C1 segment of cervical spinal cord (tissue), 14 donors: ENCODE measurements around the gene KRTAP5-7.

Experiments used
- DNase-seq, 14 donors: peaks; one replicate each; lab custom pipeline; 2025; lab: John Stamatoyannopoulos, UW

KRTAP5-7 gene

DNA sequence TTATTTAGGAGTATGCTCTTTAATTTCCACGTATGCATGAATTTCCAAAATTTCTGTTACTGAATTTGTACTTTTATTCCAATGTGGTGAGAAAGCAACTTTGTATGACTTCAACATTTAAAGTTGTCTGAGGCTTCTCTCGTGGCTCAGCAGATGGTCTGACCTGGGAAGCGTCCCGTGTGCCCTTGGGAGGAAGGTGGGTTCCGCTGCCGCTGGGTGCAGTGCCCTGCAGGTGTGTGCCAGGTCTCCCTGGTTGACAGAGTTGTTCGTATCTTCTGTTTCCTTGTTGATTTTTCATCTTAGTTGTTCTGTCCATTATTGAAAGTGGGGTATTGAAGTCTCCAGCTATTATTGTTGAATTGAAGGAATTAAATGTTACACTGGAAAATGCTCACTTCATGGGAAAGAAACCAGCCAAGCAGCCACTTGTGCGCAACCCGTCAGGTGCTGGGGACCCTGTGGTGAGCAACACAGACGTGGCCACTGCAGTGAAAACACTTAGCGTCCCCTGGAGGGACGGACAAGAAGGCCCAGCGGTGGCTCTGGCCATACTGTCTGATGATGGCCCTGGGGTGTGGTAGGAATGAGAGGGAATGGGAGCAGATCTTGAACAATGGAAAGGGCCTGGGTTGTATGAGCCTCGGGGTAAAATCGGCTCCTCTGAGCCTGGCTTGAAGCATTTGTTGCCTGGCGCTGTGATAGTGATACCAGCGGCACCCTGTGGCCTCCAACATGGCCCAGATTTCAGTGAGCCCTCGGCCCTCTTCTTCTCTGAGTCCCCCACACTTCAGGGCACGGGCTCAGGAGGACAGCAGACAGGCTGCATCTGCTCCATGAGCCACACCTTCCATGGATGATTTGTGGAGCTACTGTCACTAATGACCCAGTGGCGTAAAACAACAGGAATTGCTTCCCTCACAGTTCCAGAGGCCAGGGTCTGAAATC, 31.5 kb upstream of the KRTAP5-7 start:
- no peak for DNase-seq

DNA sequence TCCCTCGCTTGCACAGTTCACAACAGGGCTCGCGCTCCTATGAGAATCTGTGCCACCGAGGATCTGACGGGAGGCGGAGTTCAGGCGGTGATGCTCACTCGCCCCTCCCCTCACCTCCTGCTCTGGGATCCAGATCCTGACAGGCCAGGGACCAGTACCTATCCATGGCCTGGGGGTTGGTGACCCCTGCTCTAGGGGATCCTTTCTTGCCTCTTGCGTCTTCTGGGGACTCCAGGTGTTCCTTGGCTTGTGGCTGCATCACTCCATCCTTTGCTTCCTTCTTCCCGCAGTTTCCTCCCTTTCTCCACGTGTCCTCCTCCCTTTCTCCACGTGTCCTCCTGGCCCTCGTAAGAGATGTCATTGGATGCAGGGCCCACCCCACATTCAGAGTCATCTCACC, 30.6 kb upstream of the KRTAP5-7 start:
- no peak for DNase-seq

DNA sequence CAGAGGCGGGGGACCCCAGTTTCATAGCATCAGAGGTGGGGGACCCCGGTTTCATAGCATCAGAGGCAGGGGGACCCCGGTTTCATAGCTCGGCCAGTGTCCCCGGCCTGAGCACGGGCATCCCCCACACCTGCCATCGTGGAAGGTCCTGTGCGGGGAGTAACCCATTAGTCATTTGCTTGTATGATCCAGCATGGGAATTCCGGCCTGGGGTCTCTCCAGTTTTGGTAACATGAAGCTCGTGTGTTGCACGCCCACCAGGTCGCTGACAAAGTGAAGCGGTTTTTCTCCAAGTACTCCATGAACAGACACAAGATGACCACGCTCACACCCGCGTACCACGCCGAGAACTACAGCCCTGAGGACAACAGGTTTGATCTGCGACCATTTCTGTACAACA, 29.0 kb upstream of the KRTAP5-7 start:
- DNase-seq = no peak

DNA sequence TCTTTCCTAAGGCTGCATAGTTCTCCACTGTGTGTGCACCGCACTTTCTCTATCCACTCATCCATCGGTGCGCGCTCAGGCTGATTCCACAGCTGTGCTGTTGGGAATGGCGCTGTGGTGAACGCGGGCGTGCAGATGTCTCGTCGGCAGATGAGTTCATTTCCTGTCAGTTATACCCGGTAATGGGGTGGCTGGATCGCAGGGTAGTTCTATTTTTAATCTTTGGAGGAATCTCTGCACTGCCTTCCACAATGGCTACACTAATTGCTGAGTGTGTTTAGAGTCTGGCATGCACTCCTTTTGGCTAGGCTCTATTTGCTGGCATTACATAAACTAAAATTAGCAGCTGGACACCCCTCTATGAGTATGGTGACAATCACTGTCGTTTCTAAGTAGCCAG, 27.9 kb upstream of the KRTAP5-7 start:
- no peak for DNase-seq

DNA sequence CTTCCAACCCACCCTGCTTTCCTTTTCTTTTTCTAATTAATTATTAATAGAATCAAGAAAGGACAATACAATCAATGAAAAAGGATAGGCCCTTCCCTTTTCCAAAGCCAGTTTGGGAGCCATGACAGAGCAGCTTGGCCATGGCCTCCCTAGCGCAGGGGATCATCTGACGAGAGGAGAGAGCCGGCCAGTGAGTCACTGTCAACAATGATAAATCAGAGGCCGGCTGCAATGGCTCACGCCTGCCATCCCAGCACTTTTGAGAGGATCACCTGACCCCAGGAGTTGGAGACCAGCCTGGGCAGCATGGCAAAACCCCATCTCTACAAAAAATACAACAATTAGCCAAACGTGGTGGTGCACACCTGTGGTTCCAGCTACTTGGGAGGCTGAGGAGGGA, 27.5 kb upstream of the KRTAP5-7 start:
- peak in 1 of 14 donors; percentile 10 for DNase-seq

DNA sequence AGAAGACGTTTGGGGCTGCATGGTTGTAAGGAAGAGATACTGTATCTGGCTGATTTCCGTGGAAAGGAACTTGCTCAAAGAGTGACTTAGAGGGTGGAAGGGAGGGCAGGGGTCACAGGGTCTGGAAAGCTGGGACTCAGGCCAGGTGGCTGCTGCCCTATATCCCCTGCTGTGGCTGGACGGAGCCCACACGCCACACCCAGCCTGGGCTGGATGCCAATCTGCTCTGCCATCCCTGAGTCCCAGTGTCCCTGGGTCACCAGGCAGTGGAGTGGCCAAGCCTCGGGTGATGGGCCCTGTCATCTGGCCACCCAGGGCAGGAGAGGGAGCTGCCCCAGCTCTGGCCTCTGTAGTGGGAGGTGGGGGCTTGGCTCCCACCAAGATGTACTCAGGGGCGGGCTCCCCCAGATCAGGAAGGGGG, 26.5 kb upstream of the KRTAP5-7 start:
- peak in 5 of 14 donors; percentile 4 to 26 (median 10) for DNase-seq

DNA sequence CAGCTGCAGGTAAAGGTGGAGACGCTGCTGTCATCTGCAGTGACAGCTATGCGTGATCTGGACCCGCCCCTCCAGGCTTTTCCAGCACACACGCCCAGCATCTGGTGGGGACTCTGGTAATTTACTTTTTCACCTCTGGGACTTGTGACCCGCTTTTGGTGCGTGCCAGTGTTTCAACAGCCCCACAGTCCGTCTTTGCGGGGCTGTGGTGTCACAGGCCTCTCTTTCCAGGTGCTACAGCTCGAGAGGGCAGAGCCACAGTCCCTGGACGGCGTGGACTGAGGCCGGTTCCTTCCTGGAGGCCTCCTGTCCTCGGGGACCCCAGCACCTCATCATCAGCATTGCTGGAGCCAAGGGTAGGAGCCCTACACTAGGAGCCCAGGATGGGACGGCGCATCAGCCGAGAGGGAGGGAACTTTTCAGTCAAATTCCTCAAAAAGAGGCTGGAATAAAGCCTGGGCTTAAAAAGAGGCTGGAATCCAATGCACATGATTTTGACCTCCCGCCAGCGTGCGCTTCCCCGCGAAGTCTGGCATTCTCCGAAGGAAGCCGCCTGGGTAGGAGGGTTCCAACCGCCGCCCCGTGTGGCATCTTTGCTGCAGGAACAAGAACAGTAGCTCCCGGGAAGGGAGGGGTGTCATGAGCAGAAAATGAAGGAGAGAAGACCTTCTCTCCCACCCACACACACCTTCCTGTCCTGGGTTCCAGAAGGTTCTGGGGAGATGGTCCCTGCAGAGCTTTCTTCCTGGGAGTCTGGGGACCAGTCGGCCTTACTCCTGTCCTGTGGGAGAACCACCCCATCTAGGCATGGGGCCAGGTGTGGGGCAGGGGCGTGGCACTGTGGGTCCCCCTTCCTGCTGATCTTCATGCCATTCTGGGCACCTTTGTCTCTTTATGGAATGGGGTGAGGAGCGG, 25.7 kb upstream of the KRTAP5-7 start:
- no peak for DNase-seq

DNA sequence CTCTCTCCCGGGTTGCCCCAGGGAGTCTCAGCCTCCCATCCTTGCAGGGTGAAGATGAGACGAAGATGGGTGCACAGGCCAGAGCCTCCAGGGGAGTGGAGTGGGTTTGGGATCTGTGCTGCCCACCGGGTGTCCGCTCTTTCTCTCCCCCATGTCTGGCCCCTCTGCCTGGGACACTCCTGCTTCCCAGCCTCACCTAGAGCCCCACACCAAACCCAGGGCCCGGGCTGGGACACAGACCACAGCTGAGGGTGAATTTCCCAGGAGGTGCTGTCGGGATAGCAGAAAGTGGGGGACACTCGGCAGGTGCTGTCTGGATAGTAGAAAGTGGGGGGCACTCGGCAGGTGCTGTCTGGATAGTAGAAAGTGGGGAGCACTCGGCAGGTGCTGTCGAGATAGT, 25.0 kb upstream of the KRTAP5-7 start:
- DNase-seq = no peak

DNA sequence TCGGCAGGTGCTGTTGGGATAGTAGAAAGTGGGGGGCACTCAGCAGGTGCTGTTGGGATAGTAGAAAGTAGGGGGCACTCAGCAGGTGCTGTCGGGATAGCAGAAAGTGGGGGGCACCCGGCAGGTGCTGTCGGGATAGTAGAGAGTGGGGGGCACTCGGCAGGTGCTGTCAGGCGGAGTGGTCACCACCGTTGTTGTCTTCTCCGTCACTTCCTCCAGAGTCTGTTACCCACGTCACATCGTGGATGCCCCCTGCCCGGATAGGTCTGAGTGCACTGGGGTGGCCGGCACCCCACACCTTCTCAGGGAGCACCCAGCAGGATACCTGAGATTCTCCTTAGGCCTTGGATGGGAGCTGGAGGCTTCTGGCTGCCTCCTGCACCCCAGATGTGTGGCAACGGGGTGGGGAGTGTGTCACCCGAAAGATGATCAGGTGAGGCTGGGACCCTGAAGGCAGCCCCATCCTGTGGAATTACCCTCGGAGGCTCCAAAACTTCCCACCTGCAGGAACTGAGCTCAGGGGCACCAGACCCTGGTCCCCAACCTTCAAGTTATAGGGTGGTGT, 24.1 kb upstream of the KRTAP5-7 start:
- no peak for DNase-seq

DNA sequence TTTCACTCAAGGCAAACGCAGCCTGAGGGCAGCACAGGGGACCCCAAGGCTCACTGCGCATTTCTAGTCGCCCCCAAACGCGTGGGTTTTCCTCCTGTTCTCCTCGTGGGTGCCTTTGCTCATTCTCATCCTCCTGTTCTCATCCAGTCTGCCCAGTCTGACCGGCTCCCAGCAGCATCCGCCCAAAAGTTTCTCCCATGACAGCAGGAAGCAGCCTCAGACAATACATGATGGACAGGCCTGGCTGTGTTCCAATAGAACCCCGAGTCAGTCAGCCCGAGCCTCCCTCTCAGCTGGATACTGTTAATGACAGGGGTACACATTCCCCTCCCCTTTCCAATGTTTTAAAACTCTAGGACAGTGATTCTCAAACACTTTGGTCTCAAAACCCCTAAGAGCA, 22.5 kb upstream of the KRTAP5-7 start:
- DNase-seq = no peak

DNA sequence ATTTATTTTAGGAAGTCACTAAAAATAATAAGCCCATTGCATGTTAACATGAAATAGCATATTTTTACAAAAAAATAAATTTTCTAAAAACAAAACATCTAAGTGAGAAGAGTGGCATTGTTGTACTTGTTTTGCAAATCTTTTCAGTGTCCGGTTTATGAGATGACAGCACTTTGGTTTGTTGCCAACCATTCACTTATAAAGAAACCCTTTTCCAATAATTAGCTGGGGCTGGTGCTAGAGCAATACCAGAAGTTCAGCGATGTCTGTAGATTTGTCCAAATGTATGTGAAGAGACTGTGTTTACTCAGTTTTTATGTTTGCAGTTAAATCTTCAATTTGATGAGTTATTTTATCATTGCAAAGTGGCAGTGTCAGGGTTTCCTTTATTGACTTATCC, 22.1 kb upstream of the KRTAP5-7 start:
- DNase-seq = no peak

DNA sequence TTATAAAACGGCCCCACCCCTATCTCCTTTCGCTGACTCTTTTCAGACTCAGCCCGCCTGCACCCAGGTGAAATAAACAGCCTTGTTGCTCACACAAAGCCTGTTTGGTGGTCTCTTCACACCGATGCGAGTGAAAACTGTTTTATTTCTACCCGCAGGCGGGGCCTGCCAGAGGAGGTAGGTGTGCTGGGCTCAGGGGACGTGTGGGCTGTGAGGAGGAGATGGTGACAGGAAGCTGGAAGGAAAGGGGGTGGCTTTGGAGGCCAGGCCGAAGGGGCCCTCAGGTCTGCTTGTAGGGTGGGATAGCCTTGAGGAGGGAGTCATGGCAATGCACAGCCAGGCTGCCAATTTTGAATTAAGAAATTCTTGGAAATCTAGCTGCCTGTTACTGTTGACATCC, 21.3 kb upstream of the KRTAP5-7 start:
- DNase-seq = no peak

DNA sequence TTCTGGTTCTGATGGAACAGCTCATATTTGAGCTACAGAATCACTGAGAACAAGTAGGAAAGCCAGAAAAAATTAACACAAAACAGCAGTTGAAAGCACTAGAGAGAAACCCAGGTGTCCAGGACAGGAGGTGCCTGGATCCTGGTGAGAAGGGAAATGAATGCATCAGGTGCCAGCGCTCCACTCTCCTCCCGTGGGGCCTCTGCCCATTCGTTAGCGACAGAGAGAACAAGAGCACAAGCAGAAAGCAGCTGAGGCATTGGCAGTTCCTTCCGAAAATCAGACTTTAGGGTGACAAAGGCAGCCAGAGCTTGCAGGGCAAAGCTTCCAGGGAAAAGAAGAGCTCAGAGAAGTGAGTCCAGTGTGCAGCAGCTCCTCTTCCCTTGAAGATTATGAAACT, 20.0 kb upstream of the KRTAP5-7 start:
- DNase-seq = no peak

DNA sequence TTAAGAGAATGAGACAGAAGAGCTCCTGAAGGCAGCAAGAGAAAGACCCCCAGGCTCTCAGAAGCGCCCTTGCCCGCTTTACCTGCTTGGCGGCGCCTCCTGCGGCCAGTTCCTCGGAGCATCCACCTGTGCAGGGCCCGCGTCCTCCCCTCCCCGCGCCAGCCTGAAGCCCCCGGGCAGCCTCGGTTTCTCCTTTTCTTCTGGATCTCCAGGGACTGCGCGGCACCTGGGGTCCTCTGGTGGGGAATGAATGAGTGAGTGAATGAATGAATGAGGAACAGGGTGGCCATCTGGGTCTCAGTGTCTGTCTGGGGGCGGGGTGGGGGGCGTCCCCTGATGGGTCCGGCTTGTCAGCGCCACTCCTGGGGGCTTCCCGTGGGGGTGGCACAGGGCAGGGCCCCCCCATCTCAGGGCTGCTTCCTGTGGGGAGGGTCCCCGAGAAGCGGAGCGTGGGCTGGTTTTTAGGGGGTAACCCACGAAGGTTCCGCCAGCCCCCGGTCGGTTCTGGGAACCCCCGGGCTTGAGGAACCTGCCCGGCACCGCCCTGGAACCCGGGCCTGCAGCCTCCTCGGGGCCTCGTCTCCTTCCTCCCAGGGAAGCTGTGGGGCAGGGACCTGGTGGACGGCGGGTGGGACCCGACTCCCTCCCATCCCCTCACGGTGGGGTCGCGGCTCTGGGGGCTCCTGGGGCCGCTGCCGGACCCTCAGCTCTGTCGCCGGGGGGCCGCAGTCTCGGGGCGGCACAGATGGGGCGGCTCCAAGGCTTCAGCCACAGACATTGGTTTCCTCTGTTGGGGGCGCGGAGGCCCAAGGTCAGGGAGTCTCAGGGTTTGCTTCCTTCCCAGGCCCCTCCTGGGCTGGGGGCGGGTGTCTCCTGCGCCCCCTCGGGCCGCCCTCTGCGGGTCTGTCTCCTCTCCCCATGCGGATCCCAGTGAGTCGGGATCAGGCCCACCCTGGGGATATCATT, 8.3 kb upstream of the KRTAP5-7 start:
- DNase-seq = no peak

DNA sequence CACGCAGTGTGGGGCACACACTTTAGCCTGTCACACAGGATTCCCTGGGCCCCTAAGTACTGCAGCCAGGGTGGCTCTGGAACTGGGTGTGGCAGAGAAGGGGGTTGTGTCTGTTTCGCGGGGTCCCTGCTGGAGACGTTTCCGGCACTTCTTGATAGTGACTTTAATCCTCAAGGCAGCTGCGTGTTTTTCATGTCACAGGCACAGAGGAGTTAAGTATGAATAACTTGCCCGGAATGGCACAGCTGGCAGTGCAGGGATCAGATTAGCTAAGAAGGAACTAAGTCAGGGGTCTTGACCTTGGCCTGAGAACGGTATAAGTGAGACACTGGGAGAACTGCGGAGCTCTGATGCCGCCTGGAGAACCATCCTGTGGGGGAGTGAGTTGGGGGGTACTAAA, 7.5 kb upstream of the KRTAP5-7 start:
- DNase-seq = no peak

DNA sequence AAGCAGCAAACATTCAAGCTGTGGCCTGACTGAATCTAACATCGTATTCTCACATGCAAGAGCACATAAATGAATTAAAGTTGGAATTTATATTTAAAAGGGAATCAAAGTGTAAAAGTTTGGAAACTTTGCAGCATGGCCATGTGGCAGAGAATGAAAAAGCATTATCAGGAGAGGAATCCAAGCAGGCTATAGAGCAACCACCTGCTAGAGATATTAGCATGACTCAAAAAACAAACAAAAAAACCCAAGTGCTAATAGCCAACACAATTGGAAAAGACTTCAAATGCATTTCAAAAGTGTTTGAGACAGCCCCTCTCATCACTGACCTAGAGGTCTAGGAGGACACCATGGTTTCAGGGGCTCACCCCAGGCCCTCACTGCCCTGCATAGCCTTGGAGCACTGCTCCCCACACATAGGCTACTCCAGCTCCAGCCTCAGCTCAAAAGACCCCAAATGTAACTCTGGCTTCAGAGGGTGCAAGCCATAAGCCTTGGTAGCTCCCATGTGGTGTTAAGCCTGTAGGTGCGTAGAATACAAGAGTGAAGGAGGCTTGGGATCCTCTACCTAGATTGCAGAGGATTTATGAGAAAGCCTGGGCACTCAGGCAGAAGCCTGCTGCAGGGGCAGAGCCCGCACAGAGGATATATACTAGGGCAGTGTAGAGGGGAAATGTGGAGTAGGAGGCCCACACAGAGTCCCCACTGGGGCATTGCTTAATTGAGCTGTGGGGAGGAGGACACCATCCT, 1.7 kb upstream of the KRTAP5-7 start:
- no peak for DNase-seq

DNA sequence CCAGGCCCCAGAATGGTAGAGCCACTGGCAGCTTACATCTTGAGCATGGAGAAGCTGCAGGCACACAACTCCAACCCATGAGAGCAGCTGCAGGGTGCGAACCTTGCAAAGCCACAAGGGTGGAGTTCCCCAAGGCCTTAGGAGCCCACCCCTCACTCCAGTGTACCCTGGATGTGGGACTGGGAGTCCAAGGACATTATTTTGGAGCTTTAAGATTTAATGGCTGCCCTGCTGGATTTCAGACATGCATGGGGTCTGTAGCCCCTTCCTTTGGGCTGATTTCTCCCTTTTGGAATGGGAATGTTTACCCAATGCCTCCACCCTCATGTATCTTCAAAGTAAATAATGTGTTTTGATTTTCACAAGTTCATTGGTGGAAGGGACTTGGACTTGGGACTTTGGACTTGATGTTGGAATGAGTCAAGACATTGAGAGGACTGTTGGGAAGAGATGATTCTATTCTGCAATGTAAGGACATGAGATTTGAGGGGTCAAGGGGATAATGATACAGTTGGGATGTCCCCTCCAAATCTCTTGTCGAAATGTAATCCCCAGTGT, 1.1 kb upstream of the KRTAP5-7 start:
- DNase-seq = no peak

DNA sequence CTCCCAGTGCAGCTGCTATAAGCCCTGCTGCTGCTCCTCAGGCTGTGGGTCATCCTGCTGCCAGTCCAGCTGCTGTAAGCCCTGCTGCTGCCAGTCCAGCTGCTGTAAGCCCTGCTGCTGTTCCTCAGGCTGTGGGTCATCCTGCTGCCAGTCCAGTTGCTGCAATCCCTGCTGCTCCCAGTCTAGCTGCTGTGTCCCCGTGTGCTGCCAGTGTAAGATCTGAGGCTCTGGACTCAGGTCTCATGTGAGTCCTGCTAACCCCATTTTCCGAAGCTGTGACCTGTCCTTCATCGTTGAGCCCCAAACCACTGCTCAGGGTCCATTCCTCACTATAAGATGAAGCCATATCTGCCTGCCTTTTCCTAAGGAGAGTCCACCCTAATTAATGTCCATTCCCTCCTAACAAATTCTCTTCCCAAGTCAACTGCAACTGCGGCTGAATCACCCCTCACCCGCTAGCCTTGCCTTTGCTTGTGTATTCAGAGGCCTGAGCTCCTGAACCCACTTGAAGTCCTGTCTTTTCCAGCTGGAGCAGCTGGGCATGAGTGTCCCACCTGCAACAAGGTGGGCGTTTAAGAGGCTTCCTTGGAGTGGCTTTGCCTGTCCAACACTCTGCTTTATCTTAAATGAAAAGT, 626 bp downstream of the KRTAP5-7 start:
- DNase-seq = no peak

DNA sequence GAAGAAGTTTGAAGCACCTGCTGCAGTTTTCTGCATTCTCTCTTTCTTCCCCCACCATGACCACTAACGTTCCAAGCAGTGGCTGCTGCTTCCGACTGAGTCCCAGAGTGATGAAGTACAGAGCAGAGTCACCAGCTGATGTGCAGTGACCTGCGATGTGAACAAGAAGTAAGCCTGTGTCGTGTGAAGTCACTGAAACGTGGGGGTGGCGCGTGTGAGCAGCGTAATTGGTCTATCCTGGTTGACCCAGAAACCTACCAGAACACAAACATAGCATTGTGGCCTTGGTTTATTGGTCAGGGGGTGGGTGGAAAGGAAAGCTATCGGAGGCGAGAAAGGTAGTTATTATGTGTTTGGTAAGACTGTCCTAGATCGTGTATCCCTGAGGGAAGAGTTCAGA, 3.5 kb downstream of the KRTAP5-7 start:
- DNase-seq = no peak
